ENCODE results near the gene MAP3K13. TPM values are rescaled to one million over a fixed set of nuclear protein-coding genes. Genes with fewer than 3 reads are reported as not detected.

The MAP3K13 gene
- total and polyA plus RNA-seq, 2 donors: 16.4 to 33.5 TPM

GRCh38 chr3:185503521-185503920 lies 140.6 kb downstream of the MAP3K13 start:
- DNase-seq (ENCODE audit: extremely low spot score): no peak

GRCh38 chr3:185504636-185505035 lies 141.7 kb downstream of the MAP3K13 start:
- Histone ChIP-seq H3K36me3 (ENCODE audit: insufficient read depth) (no peaks in the 10 kb centered on the region), H3K27ac (ENCODE audit: low read depth) (no peak overlapping the region), H3K4me3 (ENCODE audit: low read depth, low read length) (no peak overlapping the region), H3K4me1 (ENCODE audit: insufficient read depth) (no peaks in the 10 kb centered on the region)
- no peak for DNase-seq (ENCODE audit: extremely low spot score)
- WGBS: 67% methylated on average over 3 of the region's 3 CpGs

More at GRCh38 chr3:185503521-185503920, 140.6 kb downstream of the MAP3K13 start:
- Histone ChIP-seq H3K36me3 (ENCODE audit: insufficient read depth) (no peaks in the 10 kb centered on the region), H3K27ac (ENCODE audit: low read depth) (no peak overlapping the region), H3K4me3 (ENCODE audit: low read depth, low read length) (no peak overlapping the region), H3K4me1 (ENCODE audit: insufficient read depth) (no peaks in the 10 kb centered on the region)
- WGBS: 60% methylated on average over 1 of the region's 1 CpG

- H3K27ac ChIP-seq (ENCODE audit: low read depth): no peak overlapping the region
- no peaks in the 10 kb centered on the region for H3K36me3 ChIP-seq (ENCODE audit: insufficient read depth)
- DNase-seq (ENCODE audit: extremely low spot score): no peak
- H3K4me3 ChIP-seq (ENCODE audit: low read depth, low read length): no peak overlapping the region
- H3K4me1 ChIP-seq (ENCODE audit: insufficient read depth): no peaks in the 10 kb centered on the region
- WGBS: 63% methylated on average over 6 of the region's 6 CpGs
These were observed 144.9 kb downstream of the MAP3K13 start for GRCh38 chr3:185507883-185508282.

DNA sequence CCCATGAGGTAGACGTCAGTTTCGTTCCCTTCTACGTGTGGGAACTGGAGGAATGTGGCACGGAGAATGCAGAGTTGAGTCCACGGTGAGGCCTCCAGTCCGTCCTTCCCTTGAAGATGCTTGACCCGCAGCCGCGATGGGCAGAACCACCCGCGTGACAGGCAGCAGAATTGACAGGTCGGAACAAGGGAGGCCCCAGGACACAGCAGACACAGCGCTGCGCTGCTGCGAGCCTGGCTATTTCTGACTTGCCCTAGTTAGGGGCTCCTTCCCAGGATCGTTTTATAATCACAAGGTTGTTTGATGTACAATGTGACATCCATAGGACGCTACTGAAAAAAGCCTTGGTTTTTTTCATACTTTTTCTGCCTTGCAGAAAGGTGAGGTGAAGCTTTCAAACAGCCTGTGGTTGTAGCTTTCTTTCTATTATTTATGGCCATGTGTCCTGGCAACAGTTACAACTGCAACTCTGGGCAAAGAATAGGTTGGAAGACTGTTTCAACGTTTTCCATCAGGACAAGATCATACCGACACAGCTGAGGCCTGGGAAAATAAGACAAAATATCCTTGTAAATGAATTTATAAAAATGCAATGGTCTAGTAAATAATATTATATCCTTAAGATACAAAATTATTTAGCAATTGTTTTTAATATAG lies 145.5 kb downstream of the MAP3K13 start:
- no peak for DNase-seq (ENCODE audit: extremely low spot score)
- Histone ChIP-seq H3K27ac (ENCODE audit: low read depth) (no peak overlapping the region), H3K4me3 (ENCODE audit: low read depth, low read length) (no peak overlapping the region), H3K4me1 (ENCODE audit: insufficient read depth) (no peaks in the 10 kb centered on the region), H3K36me3 (ENCODE audit: insufficient read depth) (no peaks in the 10 kb centered on the region)
- WGBS: 76% methylated on average over 19 of the region's 19 CpGs

- 91% methylated on average over 4 of the region's 4 CpGs for WGBS
- Histone ChIP-seq H3K36me3 (ENCODE audit: insufficient read depth) (no peaks in the 10 kb centered on the region), H3K4me1 (ENCODE audit: insufficient read depth) (no peaks in the 10 kb centered on the region), H3K4me3 (ENCODE audit: low read depth, low read length) (no peak overlapping the region), H3K27ac (ENCODE audit: low read depth) (no peak overlapping the region)
- no peak for DNase-seq (ENCODE audit: extremely low spot score)
These were observed 148.8 kb downstream of the MAP3K13 start for GRCh38 chr3:185511711-185512110.

- Histone ChIP-seq H3K4me1 (ENCODE audit: insufficient read depth) (no peaks in the 10 kb centered on the region), H3K4me3 (ENCODE audit: low read depth, low read length) (no peak overlapping the region), H3K27ac (ENCODE audit: low read depth) (no peak overlapping the region), H3K36me3 (ENCODE audit: insufficient read depth) (no peaks in the 10 kb centered on the region)
- WGBS: 79% methylated on average over 2 of the region's 2 CpGs
- DNase-seq (ENCODE audit: extremely low spot score): no peak
These were observed 154.6 kb downstream of the MAP3K13 start for GRCh38 chr3:185517387-185518130.

DNA sequence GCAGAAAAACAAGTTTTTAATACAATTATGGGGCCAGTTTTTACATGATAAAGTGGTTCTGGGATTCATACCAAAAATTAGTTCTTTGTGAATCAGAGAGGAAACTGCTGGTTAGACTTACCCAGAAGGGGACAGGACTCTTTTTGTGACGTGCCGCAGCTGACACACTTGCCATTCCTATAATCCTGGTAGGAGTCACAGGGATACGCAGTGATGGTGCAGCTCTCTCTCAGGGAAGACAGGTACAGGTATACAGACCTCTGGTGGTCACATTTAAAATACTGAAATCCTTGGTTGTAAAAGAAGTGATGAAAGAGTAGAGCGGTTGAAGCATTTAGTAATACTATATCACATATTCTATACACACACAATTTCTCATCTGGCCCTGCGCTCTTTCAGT lies 156.1 kb downstream of the MAP3K13 start:
- Histone ChIP-seq H3K36me3 (ENCODE audit: insufficient read depth) (no peaks in the 10 kb centered on the region), H3K27ac (ENCODE audit: low read depth) (no peak overlapping the region), H3K4me3 (ENCODE audit: low read depth, low read length) (no peak overlapping the region), H3K4me1 (ENCODE audit: insufficient read depth) (no peaks in the 10 kb centered on the region)
- no peak for DNase-seq (ENCODE audit: extremely low spot score)
- 69% methylated on average over 5 of the region's 5 CpGs for WGBS

DNA sequence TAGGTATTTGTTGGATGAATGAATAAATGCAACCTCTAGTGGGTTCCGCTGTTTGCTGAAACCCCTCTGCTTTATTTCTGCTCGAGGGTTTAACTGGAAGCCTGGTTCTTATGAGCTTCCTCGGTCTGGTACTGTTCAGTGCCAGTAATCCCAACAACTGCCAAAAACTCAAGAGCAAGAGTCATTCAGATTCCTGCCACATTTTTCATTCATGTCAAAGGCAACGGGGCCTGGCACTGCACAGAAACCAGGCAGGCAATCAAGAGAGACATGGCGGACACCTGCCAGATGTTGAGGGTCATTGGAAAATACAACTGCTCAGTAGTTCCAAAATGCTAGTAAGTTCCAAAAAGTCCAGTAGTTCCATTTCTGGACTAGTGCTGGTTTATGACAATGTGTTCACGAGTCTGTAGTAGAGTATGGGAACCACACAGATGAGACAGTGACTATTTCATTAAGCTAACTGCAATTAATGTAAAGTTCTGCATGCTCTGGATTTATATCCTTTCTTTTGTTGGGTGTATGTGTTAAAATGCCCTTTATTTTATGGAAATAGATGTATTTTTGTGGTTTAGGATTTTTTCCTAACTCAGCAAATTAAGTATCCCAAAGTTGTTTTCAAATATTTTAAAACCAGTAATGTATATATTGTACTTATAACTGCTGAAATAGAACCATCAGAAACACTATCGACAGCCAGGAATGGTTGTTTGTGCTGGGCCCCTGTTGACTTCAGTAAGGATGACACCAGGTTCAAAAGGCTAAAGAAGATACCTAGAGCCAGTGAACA lies 158.6 kb downstream of the MAP3K13 start:
- Histone ChIP-seq H3K4me3 (ENCODE audit: low read depth, low read length) (no peak overlapping the region), H3K27ac (ENCODE audit: low read depth) (no peak overlapping the region), H3K36me3 (ENCODE audit: insufficient read depth) (no peaks in the 10 kb centered on the region), H3K4me1 (ENCODE audit: insufficient read depth) (no peaks in the 10 kb centered on the region)
- 85% methylated on average over 7 of the region's 7 CpGs for WGBS
- no peak for DNase-seq (ENCODE audit: extremely low spot score)

DNA sequence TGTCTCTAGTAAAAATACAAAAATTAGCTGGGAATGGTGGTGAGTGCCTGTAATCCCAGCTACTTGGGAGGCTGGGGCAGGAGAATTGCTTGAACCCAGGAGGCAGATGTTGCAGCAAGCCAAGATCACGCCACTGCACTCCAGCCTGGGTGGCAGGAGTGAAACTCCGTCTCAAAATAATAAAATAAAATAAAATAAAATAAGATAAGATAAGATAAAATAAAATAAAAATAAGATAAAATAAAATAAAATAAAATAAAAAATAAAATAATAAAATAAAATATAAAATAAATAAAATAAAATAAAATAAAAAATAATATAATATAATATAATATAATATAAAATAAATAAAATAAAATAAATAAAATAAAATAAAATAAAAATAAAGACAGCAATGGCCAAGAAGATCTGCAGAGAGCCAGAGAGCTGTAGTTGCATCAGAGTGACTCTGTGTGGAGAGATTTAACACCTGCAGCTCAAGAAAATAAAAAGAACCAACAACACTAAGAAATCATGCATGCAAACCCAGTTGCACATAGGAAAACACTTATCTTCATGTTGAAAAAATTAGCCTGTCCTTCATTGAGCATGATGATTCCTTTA lies 163.5 kb downstream of the MAP3K13 start:
- Histone ChIP-seq H3K4me1 (ENCODE audit: insufficient read depth) (no peaks in the 10 kb centered on the region), H3K4me3 (ENCODE audit: low read depth, low read length) (no peak overlapping the region), H3K27ac (ENCODE audit: low read depth) (no peak overlapping the region), H3K36me3 (ENCODE audit: insufficient read depth) (no peaks in the 10 kb centered on the region)
- WGBS: 79% methylated on average over 2 of the region's 2 CpGs
- no peak for DNase-seq (ENCODE audit: extremely low spot score)

GRCh38 chr3:185527364-185527763 lies 164.4 kb downstream of the MAP3K13 start:
- DNase-seq (ENCODE audit: extremely low spot score): no peak
- H3K36me3 ChIP-seq (ENCODE audit: insufficient read depth): no peaks in the 10 kb centered on the region
- H3K4me1 ChIP-seq (ENCODE audit: insufficient read depth): no peaks in the 10 kb centered on the region
- no peak overlapping the region for H3K4me3 ChIP-seq (ENCODE audit: low read depth, low read length)
- no peak overlapping the region for H3K27ac ChIP-seq (ENCODE audit: low read depth)
- WGBS: 81% methylated on average over 9 of the region's 9 CpGs

DNA sequence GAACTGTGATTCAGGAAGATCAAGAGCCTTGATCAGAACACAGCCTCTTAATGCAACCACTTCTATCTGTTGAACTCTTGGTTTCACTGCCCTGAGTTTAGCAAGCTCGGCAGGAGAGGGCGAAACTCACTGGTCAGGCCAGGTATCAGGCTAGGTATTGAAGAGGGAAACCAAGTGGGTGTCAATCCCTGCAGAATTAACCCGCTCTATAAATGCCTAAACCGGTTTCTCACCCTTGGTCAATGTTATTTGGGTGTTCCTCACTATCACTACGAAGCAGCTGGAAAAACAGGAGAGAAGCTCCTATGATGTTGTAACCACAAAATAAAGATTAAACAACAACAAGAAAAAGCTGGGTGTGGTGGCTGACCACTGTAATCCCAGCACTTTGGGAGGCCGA lies 165.6 kb downstream of the MAP3K13 start:
- Histone ChIP-seq H3K4me1 (ENCODE audit: insufficient read depth) (no peaks in the 10 kb centered on the region), H3K27ac (ENCODE audit: low read depth) (no peak overlapping the region), H3K36me3 (ENCODE audit: insufficient read depth) (no peaks in the 10 kb centered on the region), H3K4me3 (ENCODE audit: low read depth, low read length) (no peak overlapping the region)
- no peak for DNase-seq (ENCODE audit: extremely low spot score)
- 84% methylated on average over 6 of the region's 6 CpGs for WGBS

- no peak overlapping the region for H3K27ac ChIP-seq (ENCODE audit: low read depth)
- H3K4me3 ChIP-seq (ENCODE audit: low read depth, low read length): no peak overlapping the region
- H3K36me3 ChIP-seq (ENCODE audit: insufficient read depth): no peaks in the 10 kb centered on the region
- 65% methylated on average over 5 of the region's 5 CpGs for WGBS
- no peak for DNase-seq (ENCODE audit: extremely low spot score)
- no peaks in the 10 kb centered on the region for H3K4me1 ChIP-seq (ENCODE audit: insufficient read depth)
These were observed 167.9 kb downstream of the MAP3K13 start for GRCh38 chr3:185530856-185531255.

GRCh38 chr3:185532901-185533300 lies 170.0 kb downstream of the MAP3K13 start:
- no peak for DNase-seq (ENCODE audit: extremely low spot score)
- Histone ChIP-seq H3K4me3 (ENCODE audit: low read depth, low read length) (no peak overlapping the region), H3K36me3 (ENCODE audit: insufficient read depth) (no peaks in the 10 kb centered on the region), H3K4me1 (ENCODE audit: insufficient read depth) (no peaks in the 10 kb centered on the region), H3K27ac (ENCODE audit: low read depth) (no peak overlapping the region)
- WGBS: 49% methylated on average over 5 of the region's 5 CpGs

All from urinary bladder (tissue), 4 donors.